CD4-positive, alpha-beta T cell treated with Interleukin-10 for 1 hour (primary cell): Measurements from ENCODE around the gene RAP1A.
"Not testable (repeated sequence)": the region's sequence is repeated elsewhere in the genome, so short reads cannot be mapped to it uniquely, and the experiment has no call there.

Experiments used
- DNase-seq: peaks from one replicate; pipeline ENCODE4 v3.0.0-alpha.2; 2020

The RAP1A gene

DNA sequence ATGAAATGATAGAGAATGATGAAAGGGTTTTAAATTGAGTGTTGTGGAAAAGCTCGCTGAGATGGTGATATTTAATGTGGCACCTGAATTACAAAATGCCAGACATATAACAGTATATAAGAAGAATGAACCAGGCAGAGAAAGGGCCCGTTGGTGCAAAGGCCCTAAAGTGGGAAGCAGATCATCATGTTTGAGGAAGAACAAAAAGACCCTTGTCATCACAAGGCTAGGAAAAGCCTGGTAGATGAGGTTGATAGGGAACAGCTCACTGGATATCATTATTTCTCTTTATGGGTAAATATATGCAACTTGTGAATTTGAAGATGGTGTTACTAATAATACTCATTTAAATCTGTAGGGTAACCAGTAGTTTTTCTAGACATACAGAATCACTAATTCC, 11.0 kb downstream of the RAP1A start:
- DNase-seq = no peak

DNA sequence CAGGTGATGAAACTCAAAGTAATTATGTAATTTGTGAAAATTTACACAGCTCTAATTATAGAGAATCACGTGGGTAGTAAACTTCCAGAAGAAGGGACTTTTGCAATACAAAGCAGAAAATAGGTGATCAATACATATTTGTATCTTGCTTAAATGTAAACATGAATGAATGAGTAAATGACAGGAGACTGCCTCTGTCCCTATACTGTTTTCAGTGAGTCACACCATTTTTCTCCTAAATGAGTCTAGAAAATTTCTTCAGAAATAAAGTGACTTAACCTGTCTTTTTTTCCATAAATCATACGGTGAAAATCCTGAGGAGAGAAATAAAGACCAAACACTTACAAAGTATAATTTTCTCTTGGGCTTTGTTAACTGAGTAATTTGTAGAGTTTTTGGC, 11.9 kb downstream of the RAP1A start:
- no peak for DNase-seq

DNA sequence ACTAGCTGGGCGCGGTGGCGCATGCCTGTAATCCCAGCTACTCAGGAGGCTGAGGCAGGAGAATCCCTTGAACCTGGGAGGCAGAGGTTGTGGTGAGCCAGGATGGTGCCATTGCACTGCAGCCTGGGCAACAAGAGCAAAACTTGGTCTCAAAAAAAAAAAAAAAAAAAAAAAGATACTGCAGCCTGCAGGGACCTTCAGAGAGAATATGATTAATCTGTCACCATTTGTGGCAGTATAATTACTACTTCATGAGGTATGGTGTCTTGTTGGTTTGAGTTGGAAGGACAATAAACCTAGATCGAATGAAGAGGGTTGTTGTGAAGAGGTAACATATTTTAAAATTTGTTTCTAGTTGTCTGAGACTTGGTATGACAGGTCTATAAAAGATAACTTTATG, 13.2 kb downstream of the RAP1A start:
- DNase-seq = not testable (repeated sequence)

DNA sequence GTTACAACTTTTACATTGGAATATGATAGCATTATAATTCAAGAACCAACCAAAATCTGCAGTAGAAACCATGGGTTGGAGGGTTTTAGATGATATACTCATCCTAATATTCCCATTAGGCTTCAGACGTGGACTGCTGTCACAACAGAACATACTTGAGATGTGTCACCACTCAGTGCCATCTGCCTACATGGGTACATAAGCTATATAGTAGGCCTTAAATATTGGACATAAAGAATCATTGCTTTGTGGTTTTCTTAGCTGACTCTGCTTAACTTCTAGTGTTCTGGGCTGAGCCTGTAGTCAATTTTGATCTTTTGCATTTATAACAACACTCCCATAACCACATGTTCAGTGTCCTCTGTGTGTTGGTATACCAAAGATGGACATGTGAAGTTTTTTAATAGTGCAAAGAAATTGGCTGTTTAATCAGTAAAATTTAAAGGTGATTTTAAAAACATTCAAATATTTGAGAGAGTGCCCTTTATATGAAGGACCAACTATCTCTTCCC, 14.2 kb downstream of the RAP1A start:
- no peak for DNase-seq

DNA sequence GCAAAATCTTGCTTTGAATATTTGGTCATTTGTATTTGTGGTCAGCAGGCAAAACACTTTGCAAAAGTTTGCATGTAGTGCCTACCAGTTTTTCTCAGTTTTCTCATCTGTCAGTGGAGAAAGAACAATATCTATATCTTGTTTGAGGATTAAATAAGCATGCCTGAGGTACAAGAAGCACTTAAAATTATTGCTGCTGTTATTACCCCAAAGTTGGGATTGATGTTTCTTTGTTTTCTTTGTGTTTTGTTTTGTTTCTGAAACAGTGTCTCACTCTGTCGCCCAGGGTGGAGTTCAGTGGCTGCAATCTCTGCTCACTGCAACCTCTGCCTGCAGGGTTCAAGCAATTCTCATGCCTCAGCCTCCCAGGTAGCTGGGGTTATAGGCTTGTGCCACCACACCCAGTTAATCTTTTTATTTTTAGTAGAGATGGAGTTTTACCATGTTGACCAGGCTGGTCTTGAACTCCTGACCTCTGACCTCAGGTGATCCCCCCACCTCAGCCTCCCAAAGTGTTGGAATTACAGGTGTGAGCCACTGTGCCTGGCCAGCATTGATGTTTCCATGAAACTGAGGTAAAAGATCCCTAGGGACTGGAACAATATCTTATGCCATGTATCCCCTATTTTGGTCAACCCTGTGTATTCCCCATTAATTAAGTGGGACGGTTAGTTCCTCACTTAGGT, 15.9 kb downstream of the RAP1A start:
- no peak for DNase-seq

DNA sequence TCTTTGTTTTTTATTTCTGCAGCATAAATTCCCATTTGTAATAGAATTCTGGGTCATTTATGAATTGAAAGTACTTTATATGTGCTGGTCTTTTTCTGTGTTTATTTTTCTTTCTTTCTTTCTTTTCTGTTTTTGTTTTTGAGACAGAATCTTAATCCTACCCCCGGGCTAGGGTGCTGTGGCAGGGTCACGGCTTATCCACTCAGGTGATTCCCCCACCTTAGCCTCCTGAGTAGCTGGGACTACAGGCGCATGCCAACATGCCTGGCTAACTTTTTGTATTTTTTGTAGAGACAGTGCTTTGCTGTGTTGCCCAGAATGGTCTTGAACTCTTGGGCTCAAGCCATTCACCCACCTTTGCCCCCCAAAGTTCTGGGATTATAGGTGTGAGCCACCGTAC, 18.7 kb downstream of the RAP1A start:
- no peak for DNase-seq

DNA sequence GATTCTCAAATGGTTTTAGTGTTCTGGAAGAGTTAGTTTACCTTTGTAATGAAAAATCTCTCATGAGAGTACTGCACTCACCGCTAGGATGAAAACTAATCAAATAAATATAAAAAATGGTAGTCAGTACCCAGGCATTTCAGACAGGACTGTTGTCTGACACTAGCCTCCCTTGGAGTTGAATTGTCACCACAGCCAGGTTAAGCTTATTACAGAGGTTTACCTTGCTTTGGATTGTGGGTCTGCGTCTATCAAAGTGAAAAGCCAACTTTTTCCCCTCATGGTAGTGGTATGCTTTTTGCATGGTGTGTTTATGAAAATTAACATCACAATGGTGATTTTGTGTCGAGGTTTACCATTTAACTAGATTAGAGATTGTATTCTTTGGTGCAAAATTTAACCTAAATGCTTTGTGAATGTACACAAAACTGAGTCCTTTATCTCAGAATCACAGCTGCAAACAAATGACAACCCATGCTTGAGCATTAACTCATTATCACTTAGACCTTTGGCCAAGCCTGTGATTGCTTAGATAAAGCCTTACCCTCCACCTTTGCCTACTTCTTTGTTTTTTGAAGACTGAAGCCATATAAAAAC, 20.1 kb downstream of the RAP1A start:
- DNase-seq = no peak

DNA sequence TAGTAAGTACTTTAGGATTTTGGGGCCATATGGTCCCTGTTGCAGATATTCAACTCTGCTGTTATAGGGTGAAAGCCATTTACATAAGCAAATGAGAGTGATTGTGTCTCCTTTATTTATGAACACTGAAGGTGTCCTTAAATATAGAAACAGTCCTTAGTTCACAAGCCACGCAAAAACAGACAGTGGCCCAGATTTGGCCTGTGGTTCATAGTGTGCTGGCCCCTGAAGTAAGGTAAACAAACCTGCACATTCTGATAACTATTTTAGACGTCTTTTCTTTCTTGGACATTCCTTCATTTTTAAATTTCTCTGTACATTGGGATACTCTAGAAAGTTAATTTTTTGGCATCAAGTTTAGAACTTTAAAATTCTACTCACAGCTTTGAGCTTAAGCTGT, 23.5 kb downstream of the RAP1A start:
- DNase-seq = no peak

DNA sequence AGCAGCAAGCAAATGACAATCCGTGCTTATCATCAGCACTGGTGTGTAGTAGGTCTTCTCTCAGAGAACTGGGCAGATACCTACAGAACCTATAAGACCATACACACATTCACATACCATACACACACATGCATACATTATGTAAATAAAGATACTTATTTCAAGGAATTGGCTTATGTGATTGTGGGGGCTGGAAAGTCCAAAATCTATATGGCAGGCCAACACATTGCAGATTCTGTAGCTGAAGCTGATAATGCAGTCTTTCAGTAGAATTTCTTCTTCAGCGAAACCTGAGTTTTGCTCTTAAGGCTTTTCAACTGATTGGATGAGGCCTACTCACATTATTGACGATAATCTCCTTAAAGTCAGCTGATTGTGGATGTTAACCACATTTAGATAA, 24.1 kb downstream of the RAP1A start:
- no peak for DNase-seq

DNA sequence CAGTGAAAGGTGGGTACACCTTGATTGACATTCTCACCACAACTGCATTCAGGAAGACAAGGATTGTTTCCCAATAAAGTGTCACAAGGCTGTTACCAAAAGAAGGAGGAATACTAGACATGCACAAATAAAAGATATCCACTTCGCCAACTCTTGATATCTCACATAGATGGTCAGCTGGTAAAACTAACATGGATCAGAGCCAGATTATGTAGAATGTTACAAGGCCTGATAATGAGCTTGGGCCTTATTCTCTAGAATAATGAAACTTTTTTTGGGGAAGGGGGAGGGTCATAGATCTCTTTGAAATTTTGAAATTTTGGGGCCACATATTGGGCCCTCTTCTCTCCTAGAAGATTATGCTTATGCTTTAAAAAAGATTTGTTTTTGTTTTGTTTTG, 24.9 kb downstream of the RAP1A start:
- DNase-seq = no peak

DNA sequence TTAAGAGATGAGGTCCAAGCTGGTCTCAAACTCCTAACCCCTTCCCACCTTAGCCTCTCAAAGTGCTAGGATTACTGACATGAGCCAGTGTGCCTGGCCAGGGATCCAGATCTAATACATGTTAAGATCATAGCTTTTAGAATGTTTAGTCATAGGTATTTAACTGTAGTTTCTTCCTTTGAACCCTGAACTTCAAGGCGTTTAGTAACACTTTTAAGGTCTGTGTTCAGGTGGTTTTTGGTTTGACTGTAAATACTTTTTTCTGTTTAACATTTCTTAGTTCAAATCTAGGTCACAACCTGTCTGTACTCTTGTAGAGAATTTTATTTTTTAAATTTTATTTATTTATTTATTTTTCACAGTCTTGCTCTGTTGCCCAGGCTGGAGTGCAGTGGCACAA, 28.1 kb downstream of the RAP1A start:
- peak; percentile 39 for DNase-seq

DNA sequence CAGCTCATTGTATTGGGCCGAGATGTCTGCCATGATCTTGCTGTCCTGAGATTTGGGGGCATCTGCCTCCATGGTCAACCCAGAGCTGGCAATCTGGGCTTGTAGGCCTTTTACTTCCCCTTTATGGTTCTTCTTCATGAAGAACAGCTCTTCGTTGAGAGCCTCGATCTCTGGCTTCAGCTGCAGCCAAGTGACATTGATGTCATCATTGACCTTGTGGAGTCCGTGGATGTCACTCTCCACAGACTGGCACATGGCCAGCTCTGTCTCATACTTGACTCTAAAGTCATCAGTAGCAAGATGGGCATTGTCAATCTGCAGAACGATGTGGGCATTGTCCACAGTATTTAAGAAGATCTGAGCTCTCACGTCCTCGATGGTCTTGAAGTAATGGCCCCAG, 29.2 kb downstream of the RAP1A start:
- DNase-seq = no peak

DNA sequence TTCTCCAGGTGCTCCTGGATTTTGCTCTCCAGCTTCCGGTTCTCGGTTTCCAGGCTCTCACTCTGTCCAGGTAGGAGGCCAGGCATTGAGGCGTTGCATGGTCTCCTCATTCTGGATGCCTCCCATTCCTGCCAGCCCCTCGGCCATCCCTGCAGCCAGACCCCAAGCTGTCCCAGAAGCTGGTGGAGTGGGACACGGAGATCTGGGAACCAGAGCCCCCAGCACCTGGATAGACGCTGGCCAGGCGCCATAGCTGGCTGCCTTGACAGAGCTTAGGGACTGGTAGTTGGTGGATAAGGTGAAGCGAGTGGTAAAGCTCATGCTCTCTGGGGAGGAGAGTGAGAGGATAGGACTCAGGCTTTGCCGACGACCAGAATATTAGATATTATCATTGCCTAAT, 29.6 kb downstream of the RAP1A start:
- DNase-seq = no peak

DNA sequence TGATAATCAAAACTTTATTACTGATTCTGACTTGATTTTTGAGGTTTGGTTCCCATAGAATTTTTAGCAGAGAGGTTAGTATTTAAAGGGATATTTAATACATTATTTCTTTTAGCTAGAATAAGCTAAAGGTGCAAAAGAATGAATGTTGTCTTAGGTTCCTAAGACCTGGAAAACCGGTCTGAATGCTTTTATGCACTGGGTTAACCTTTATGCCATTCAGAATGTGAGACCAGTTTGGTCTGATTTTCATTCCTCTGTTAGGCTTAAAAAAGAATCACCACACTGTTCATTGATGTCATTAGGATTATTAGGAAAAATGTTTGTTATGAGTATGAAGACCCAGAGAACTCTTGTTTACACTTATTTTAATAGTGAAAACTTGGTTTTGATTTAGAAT, 30.1 kb downstream of the RAP1A start:
- no peak for DNase-seq

DNA sequence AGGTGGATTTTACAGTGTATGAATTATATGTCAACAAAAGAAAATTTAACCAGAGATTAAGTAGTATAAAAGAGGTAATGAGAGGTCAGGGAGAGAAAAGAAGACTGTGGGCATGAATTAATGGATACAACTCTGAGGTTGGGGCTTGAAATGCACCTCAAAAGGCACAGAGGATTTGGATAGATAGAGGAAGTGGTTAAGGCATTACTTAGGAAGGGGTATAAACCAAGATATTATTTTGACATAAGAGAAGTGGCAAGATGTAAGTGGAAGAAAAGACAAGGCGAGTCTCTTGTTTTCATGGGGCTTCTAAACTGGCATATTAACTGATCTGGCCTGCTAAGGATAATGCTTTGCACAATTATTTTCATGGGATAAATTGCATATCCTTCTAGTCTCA, 34.1 kb downstream of the RAP1A start:
- no peak for DNase-seq

DNA sequence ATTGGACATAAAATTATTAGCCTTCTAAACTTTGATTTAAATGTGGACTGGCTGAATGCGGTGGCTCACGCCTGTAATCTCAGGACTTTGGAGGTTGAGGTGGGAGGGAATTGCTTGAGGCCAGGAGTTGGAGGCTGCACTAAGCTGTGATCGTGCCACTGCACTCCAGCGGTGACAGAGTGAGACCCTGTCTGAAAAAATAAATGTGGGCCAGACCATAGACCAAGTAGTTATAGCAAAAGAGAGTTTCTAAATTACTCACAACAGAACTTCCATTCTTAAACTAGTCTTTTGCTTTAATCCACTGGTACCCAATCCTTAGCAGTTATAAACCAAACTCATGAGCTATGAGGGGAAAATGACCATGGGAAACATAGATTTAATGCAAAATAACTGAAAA, 35.2 kb downstream of the RAP1A start:
- no peak for DNase-seq

DNA sequence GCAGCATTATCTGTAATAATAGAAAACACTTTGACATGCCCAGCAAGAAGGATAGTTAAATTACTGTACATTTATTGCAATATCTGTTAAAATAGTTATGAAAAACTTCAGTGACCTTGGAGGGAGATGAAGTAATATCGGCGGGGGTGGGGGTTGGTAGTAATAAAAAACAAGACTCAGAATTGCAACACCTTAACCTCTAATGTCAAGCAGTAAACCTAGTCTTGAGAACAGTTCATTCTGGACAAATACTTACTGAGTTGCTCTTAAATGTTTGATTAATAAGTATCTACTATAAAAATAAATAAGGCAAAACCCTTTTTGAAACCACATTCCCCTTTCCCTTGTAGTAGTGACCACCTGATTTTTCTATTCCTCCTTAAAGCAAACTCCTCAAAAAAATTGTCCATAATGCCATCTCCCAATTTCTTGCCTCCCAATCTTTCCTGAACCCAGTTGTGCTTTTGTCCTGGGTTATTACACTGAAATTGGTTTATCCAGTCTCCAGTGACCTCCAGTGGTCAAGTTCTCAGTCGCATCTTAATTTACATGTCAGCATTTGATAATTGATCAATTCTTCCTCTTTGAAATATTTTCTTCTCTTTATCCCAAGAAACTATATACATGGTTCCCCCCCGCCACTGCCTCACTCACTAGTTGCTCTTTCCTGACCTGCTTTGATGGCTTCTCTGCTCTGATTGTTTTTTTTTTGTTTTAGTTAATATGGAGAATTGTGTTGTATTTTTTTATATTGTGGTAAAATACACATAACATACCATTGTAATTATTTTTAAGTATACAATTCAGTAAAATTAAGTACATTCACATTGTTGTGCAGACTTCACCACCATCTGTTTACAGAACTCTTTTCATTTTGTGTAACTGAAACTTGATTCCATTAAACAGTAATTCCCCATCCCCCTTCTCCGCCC, 36.8 kb downstream of the RAP1A start:
- peak; percentile 56 for DNase-seq

DNA sequence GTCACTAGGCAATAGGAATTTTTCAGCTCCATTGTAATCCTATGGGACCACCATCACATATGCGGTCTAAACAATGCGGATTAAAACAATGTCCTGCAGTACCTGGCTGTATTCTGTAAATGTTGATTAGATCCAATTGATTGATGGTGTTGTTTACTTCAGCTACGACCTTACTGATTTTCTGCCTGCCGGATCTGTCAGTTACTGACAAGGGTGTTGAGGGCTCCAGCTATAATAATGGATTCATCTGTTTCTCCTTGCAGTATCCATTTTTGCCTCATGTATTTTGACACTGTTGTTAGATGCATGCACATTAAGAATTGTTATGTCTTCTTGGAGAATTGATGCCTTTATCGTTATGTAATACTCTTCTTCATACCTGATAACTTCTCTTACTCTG, 39.0 kb downstream of the RAP1A start:
- DNase-seq = no peak

DNA sequence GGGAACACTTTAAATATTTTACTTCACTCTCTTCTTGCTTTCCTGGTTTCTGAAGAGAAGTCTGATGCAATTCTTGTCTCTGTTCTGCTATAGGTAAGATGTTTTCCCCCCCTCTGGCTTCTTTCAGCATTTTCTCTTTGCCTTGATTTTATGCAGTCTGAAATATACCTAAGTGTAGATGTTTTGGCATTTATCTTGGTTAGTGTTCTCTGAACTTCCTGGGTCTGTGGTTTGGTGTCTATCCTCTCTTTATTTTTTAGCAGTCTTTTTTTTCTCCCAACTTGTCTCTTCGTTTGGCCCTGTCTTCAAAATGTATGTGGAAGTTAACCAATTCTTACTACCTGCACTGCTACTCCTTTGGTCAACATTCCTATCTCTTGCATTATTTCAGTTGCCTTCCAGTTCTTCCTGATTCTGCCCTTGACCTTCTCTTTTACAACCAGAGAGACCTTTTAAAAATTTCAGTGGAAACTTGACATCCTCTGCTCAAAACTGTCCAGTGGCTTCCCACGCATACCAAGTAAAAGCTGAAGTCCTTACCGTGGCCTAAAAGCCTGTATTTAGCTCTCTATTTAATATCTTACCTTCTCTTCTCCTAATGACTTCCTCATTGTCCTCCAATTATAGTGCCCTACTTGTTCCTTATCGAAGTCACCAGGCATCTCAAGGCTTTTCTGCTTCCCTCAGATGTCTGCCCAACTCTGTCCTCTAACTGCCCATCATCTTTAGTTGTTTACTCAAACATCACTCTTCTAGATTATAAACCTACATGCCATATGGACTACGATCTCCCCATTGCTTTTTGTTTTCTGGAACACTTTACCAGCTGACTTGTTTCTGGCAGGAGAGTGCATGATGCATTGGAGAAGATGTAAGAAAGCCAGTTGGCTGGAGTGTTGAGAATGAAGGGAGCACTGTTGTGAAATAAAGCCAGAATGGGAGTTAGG, 40.9 kb downstream of the RAP1A start:
- DNase-seq = no peak

DNA sequence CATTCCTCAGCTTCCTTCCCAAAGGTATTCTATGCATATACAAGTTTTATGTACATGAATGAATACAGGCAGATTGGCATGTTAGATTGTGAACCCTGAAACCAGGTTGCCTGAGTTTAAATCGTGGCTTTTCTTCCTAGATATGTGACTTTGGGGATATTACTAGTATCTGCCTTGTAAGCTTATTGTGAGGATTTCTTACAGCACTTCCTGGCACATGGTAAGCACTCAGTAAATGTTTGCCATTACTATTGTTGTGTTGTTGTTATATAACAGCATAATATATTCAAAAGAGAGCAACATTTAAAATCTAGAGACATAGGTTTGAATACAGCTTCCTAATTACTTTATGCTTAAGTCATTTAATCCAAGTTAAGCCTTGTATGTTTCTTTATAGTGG, 45.1 kb downstream of the RAP1A start:
- no peak for DNase-seq

DNA sequence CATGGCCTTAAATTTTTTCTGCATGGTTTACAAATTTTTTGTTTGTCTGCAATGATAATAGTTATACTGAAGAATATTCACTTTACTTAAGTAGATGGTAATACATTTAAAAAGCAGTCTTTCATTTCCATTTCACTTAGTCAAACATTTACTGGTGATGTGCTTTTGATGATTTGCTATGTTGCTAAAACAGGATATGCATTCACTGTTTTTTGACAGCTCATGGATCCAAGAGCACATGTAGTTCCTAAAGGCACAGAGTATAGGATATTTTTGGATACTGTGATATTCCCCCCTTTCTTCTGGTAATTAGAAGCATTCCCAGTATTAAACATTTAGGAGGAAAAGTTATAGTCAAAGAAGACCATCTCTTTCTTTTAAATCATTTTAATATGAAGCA, 45.9 kb downstream of the RAP1A start:
- no peak for DNase-seq

DNA sequence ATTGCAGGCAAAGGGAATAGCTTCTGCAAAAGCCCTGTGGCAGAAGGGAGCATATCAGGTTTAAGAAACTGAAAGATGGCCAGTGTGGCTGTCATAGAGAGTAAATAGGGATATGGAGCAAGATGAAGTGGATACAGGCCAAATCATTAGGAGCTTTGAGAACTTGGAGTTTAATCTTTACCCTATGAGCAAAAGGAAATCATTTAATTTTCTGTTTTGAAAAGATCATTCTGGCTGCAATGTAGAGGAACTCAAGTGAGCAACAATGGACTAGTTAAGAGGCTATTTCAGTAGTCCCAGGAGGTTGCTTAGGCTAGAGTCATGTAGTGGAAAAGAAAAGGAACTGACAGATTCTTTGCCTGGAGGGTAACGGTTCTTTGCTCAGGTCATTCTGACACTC, 47.2 kb downstream of the RAP1A start:
- DNase-seq = no peak

DNA sequence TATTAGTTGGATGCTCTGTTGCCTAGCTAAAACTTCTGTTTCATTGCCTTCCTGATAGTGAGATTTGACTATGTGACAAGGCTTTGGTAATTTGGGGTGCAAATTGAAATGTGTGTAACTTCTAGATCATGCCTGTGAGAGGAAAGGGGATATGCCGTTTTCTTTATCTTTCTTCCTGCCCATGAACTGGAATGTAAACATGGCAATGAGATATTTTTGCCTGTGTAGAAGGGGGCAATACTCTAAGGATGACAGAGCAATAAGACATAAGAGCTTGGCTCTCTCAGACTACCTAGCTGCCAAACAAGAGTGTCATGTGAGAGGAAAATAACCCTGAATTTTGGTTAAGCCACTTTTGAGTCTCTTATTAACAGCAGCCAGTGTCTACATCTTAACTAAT, 49.7 kb downstream of the RAP1A start:
- DNase-seq = no peak
